GM21619 (cell line): ENCODE data around the gene FAM83G.
"Not testable (repeated sequence)": the region's sequence is repeated elsewhere in the genome, so short reads cannot be mapped to it uniquely, and the experiment has no call there.

Experiments
- ATAC-seq: cut with Tn5 transposase; IDR thresholded peaks from one replicate; pipeline ENCODE4 v1.9.1; 2021; ENCODE audit not compliant: unreplicated experiment

FAM83G gene

DNA sequence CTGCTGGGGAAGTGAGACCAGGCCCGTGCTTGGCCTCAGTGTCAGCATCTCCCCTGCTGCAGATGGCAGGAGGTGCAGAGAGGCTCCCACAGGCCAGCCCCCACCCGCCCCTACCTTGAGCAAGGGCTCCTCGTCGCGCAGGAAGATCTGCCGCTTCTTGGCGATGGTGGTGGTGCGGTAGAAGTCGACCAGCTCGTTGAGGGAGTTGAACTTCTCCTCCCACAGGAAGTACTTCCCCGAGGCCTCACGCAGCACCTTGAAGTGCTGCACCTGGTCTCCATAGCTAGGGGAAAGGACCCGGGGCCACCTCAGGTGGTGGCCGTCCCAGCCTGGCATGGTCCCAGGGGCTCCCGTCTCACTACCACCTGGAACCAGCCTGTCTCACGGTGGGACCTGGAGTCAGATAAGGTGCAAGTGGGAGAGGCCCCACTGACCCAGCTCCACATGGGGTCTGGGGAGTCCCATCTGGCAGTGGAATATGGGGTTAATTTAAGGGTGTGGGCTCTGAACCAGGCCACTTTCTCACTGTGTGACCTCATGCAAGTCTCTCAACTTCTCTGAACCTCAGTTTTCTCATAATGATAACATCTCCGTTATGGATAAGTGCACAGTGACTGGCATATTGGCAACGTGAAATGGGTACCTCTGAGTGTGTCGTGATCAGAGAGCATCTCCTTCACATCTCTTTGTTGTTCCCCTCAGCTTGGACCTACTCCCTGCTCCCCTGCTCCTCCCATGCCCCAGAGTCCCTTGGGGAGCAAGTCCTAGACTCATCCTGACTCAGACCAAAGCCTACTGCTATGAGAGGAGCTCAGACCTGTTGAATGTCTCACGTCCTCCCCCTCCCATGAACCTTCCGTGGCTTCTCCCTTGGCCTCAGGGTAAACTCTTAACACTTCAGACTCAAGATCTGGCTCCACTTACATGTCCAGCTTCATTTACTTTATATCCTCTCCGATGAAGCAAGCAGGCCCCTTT, 19.8 kb upstream of the FAM83G start:
- ATAC-seq, result no peak

DNA sequence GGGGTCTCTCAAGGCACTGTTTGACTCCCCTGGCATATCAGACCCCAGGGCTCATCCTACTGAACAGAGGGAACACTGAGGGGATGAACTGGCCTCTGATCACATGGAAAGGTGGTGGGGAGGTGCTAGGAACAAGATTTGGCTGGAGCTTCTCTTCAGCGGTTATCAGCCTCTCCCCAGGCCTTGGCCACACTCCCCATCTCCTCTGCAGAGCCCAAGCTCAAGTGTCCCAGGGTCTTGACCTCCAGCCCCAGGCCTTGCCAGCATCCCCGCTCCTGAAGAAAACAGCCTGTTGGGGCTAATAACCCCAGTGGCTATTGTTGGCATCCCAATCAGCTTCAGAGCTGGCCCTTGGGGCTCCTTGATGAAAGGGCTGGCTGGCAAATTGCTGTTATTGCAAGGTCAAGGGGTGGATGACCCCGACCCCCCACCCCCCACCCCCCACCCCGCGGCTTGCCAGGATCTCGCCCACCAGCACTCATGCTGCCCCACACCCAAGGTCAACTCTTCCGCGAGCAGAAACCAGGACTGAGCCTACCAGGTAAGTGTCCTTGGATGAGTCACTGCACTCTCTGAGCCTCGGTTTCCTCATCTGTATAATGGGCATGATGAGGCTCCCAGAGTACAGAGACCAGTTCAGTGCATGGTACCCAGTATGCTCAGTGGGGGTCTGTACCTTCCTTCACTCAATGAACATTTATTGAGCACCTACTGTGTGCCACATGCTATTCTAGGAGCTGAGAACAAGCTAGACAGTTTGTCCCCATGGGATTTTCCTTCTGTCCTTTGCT, 18.8 kb upstream of the FAM83G start:
- no peak for ATAC-seq

DNA sequence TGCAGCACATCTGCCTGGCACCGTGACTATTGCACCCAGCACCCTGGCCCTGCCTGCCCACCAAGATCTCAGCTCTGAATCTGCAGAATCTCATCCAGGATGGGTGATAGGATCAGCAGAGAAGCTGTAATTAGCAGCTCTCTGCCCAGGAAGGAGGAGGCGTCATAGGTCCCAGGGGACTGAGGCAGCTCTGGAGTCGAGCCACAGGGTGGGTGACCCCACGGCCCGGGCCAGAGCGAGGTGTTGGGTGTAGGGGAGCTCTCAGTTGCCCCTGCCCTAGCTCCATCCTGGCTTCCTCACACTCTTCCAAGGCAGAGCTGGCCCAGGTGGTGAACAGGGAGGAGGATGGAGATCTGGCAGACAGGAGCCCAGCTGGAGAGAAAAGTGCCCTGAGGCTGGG, 18.2 kb upstream of the FAM83G start:
- ATAC-seq, result no peak

DNA sequence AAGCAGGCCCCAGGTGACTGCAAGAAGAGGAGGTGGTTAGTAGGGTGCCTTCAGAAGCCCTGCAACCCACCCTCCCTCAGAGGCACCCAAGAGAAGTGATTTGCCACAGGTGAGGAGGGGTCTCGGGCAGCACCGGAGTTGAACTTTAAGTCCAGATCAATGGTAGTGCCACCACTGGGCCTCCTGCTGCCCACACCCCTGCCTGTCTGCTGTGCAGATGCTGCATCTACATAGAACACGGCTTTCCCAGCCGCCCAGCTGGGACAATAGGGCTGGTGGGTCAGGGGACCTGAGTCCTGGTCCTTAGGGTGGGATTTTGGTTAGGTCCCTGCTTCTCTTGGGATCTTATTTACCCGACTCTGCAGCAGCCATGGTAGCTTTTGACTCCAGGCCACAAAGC, 17.6 kb upstream of the FAM83G start:
- ATAC-seq, result no peak

DNA sequence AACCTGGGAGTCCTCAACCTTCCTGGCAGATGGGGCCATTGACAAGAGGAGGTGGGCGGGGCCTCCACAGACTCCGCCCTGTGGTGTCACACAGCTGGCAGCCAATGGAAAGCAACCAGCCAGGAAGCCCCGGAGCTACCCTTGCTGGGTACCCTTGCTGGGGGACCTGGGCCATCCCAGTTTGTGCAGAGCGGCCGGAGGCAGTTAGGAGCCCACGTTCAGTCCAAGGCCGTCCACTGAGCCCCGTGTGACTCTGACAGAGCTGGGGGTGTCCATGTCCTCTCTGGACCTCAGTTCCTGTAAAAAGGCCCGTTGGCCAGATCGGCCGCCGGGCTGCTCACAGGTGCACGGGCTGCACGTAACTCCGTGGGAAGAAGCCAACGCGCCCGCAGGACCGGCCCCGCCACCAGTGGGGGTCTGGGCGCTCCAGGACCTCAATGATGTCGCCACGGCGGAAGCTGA, 17.1 kb upstream of the FAM83G start:
- no peak for ATAC-seq

DNA sequence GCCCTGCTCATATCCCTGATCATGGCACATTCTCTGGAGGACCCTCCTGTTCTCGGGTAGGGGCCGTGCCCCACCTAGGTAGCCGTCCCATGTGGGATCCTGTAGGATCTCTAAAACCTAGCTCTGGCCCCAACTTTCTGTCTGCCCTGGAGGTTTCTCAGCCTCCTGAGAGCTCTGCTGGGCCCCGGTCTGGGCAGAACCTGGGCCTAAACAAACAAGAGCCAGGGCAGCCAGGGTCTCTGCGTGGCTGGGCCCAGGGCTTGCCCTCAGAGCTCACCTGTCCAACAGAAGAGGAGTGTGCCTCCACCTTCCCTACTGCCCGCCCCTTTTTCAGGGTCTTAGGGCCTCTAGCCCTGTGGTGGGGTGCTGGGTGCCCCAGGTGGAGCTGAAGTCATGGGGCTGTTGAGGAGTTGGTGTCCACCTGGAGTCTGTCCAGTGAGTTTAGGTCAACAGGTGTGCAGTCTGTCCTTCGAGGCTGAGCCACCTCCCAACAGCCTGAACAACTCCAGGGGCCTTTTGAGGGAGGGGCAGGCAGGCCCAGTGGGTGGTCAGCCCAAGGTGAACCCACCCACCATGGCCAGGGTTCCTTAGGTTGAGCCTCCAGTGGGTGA, 16.6 kb upstream of the FAM83G start:
- ATAC-seq, result not testable (repeated sequence)

DNA sequence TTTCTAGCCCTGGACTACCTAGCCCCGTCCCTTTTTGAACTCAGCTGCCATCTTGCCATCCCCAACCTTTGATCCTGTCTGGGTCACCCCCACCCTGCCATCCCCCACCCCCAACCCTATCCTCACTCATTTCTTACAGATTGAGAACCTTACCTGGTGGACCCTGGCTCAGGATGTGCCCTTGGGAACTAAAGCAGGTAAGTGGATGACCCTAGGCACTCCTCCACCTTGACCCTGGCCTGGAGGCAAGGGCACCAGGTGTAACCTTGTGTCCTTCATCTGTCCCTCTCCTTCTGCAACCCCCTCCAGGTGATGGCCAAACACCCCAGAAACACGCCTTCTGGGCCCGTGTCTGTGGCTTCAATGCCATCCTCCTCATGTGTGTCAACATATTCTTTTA, 15.5 kb upstream of the FAM83G start:
- ATAC-seq, result no peak

DNA sequence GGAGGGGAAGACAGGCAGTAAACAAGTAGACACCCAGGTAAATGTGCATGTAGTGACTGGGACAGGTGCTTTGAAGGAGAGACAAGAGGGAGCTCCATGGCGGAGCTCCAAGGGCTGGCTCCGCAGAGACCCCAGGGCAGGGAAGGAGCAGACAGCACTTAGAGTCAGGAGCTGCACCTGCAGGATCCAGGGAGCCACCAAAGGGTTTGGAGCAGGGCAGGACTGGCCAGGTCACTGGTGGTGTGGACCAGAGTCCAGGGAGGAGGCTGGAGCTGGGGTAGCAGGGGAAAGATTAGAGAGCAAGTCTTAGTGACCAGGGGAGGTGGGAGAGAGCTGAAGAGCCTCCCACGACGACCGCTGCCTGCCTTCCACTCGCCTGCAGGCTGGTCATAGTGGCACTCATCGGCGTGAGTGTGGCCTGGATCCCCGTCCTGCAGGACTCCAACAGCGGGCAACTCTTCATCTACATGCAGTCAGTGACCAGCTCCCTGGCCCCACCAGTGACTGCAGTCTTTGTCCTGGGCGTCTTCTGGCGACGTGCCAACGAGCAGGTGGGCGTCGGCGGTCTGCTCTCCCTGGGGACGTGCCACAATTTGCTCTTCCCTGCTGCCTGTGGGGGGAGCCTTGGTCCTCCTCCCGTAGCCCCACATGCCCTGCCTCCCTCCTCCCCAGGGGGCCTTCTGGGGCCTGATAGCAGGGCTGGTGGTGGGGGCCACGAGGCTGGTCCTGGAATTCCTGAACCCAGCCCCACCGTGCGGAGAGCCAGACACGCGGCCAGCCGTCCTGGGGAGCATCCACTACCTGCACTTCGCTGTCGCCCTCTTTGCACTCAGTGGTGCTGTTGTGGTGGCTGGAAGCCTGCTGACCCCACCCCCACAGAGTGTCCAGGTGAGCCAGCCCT, 14.7 kb upstream of the FAM83G start:
- no peak for ATAC-seq

DNA sequence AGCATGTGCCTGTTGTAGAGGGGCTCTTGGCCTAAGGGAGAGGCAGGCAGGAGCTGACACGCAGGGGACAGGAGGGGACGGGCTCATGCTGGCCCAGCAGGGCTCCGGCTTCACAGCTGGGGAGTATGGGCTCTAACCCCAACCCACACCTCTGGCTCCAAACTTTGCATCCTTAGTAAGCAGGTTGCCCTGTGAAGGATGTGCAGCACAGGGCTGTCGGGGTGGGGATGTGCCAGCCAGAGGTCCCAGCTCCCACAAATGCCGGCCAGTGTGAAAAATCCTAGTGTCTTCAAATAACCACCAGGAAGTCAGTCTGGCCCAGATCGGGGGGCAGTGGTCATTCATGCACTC, 14.0 kb upstream of the FAM83G start:
- no peak for ATAC-seq

DNA sequence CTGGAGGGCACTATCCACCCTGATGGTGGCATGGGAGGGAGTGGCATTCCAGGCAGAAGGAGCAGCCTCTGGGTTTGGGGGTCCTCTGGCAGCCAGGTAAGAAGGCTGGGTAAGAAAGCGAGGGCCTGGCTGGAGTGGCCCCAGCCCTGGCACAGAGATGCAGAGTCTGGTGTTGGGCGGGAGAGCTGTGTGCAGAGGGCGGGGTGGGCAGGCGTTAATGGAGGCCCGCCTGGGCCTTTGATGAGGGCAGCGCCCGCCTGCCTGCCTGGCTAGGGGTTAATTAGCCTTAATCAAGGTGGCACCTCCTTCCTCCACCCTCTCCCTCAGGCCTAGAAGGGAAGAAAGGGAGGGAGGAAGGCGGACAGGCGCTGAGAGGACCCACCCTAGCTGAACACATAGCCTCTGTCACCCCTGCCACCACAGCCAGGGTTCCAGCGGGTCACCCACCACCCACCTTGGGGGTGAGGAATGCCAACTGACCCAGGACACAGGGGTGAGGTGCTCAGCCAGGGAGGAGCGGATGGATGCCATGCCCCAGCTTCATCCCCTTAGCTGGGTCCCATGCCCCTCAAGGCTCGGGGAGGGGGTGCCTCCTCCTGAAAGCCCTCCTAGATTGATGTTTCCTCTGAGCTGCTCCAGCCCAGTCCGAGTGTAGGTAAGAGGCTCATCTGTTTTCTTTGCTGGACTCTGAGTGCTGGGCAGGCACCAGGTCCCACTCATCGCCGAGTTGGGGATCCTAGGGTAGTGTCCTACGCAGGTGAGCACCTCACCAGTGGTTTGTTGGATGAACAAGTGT, 13.4 kb upstream of the FAM83G start:
- ATAC-seq, result no peak

DNA sequence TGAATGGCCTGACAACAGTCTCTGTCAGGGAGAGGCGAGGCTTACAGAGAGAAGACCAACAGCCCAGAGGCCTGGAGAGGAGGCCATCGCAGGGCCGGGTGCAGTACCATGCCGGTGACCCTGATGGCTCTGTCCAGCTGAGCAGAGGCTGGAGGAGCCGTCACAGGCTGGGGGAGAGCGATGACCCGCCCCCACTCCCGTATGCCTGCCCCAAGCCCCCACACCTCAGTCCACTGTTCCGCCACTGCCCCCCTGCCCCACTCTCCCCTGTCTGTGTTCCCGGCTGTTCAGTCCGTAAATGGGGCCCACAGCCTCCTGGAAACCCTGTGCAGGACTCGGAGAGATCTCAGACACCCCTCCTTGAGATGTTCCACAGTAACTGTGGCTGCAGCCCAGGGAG, 12.8 kb upstream of the FAM83G start:
- ATAC-seq, result no peak

DNA sequence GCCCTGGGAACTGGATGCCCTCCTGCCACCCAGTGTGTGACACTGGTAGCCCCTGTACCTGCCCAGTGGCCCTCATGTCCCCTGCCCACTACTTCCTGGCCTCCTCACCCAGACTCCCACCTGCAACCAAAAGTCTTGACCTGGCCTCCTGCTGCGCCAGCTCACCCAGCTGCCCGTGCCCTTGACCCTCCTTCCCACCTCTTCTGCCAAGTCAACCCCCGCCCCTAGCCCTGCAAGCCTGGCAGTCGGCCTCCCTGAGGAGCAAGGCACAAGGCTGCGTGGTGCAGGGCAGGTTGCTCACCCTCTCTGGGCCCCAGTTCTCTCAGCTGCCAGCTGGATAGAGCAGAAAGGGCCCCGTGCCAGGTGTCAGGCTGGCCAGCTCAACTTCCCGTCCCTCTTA, 12.3 kb upstream of the FAM83G start:
- ATAC-seq, result no peak

DNA sequence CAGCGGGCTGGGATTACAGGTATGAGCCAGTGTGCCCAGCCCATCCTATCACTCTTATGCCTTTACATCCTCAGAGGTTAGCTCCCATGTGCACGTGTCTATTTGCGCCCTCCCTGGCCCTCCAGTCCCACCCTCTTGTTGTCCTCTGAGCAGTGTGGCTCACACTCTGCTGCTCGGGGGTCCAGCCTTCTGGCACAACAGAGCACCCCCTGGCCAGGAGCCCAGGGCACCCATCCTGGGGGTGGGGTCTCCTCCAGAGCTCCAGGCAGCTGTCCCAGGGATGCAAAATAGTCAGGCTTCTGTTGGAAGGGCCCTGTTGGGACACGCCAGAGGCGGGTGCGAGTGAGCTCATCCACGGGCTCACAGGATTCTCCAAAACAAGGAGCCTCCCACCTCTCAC, 11.7 kb upstream of the FAM83G start:
- ATAC-seq, result no peak

DNA sequence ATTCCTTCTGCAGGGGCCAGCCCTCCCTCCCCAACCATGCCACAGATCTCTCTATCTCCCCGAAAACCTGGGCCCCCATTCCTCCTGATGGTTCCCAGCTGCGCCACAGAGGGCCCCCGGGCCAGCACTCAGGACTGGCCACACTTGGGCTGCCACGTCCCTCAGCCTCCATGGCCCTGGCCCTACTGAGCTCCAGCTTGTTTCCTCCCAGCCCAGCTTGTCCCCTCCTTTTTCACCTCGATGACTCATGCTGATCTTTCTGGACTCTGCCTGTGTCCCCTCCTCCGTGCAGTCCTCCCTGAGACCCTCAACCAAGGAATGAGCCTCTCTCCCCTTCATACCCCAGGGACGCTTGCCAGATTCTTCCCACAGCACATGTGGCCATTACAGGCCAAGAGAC, 10.9 kb upstream of the FAM83G start:
- no peak for ATAC-seq

DNA sequence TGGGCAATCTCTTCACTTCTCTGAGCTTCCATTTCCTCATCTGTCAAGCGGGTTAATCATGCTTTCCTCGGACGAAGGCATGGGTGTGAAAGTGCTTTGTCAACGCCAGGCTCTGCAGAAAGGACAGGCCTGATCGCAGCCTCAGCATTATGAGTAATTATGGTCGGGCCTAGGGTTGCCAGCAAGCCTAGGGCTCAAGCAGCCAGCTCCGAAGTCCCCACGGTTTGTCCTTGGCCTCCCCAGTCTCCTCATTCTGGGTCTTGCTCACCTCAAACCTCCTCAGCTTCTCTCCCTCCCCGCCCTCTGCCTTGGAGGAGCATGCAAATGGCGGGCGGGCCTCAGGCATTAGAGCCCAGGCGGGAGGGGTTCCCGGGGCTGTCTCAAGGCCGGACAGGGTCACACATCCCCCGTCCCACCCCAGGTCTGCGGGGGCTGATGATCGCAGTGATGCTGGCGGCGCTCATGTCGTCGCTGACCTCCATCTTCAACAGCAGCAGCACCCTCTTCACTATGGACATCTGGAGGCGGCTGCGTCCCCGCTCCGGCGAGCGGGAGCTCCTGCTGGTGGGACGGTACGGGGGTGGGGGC, 10.2 kb upstream of the FAM83G start:
- ATAC-seq, result no peak

DNA sequence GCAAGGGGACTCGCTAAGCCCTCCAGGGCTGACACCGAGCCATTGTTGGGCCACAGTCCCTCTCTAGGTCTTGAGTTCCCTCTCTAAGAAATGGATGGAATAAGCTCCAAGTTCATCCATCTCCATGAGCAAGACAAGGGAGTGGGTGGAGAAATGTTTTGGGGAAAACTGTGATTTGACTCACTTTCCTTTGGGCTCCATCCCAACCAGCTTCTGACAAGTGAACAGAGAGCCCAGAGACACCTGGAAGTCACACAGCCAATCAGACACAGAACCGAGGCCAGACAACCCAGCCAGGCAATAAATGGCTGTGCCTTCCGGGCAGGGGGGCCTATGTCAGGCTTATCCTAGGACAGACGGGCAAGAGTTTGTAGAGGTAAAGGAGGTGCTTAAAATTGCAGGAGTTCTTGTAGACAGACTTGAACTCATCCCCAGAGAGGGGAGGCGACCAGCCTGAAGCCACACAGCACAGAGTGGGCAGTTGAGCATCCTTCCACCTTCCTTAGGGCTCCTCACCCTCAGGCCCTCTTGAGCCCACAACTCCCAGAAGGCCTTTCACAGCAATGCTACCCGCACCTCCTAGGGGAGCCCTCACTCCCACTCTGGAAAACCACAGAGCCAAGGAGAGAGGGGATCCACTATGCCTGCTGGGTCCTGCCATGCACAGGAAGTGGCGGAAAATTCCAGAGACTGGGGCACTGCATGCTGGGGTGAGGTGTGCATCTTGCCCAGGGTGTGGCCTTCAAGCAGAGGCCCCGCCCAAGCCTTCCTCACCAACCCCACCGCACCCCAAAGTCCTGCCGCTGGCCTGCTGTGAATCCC, 9.5 kb upstream of the FAM83G start:
- no peak for ATAC-seq

DNA sequence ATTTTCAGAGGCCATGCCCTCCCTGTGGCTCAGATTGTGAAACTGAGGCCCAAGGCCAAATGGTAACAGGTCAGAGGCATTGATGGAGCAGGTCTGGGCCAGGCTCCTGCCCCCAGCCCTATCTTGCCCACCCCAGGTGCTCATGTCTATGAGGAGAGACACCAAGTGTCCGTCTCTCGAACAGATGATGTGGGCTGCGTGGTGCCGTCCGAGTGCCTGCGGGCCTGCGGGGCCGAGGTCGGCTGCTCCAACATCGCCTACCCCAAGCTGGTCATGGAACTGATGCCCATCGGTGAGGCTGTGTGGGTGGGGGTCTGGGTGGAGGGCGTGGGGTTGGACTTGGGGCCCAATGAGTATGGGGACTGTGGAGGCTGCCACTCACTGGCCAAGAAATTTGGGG, 8.7 kb upstream of the FAM83G start:
- no peak for ATAC-seq

DNA sequence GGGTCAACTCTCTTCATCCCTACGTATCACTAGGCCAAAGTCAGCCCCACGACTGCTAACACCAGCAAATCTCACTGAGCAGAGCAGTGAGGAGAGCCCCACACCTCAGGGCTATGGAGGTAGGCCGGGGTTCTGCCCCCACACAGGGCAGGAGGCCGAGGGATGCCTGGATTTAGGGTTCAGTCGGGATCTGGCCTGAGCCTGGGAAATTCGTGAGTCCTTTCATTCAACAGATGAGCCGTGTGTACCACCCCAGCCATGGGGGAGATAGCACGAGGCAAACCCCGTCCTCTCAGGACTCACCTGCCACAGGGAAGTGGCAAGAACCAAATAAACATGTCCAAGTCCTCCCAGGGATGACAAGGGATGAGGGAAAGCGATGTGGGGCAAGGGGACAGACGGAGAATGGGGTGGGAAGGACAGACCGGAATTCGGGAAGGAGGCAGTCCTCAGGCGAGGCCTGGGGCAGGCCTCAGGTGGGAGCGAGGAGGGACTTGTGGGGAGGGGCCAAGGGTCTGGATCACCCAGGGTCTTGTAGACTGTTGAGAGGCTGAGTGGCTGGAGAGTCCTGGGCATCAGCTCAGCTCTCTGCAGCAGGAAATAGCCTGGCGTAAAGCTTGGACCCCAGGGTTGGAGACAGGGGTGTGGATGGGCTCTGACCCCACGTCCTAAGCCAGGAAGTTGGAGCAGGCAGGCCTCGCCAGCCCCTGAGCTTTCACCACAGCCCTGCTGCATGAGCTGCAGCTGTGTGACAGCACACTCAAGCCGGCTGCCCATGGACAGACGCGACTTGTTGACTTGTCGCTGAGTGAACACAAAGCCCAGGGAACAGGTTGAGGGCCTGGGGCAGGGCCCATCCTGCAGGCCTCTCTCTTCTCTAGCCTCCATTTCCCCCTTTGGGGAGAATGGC, 7.9 kb upstream of the FAM83G start:
- no peak for ATAC-seq
